ENCODE data around the gene PTK7.

The PTK7 gene

GRCh38 chr6:43143235-43144128, 67.4 kb downstream of the PTK7 start:
- Histone ChIP-seq H3K27ac (ENCODE audit: low read length) (no peak overlapping the region), H3K4me3 (ENCODE audit: low read length) (no peak overlapping the region), H3K9ac (ENCODE audit: low read depth, low read length) (peak overlapping the region; percentile 57; the same call in 1 of the 2 replicates), H3K36me3 (ENCODE audit: insufficient read depth, low read depth, low read length) (peaks cover 55% of the 10 kb centered on the region), H3K9me3 (ENCODE audit: insufficient read depth, low read depth, low read length) (no peaks in the 10 kb centered on the region), H3K27me3 (ENCODE audit: insufficient read depth, low read length) (no peaks in the 10 kb centered on the region), H3K4me1 (ENCODE audit: insufficient read depth, low read length) (peaks cover 6% of the 10 kb centered on the region)

- Histone ChIP-seq H3K4me1 (ENCODE audit: insufficient read depth, low read length) (peaks cover 6% of the 10 kb centered on the region), H3K9me3 (ENCODE audit: insufficient read depth, low read depth, low read length) (no peaks in the 10 kb centered on the region), H3K27me3 (ENCODE audit: insufficient read depth, low read length) (no peaks in the 10 kb centered on the region), H3K9ac (ENCODE audit: low read depth, low read length) (no peak overlapping the region), H3K4me3 (ENCODE audit: low read length) (no peak overlapping the region), H3K27ac (ENCODE audit: low read length) (no peak overlapping the region), H3K36me3 (ENCODE audit: insufficient read depth, low read depth, low read length) (peaks cover 53% of the 10 kb centered on the region)
Measured at GRCh38 chr6:43144879-43145278, 68.8 kb downstream of the PTK7 start.

- H3K4me1 ChIP-seq (ENCODE audit: insufficient read depth, low read length): peaks cover 6% of the 10 kb centered on the region
- no peak overlapping the region for H3K4me3 ChIP-seq (ENCODE audit: low read length)
- H3K27me3 ChIP-seq (ENCODE audit: insufficient read depth, low read length): no peaks in the 10 kb centered on the region
- H3K36me3 ChIP-seq (ENCODE audit: insufficient read depth, low read depth, low read length): peaks cover 53% of the 10 kb centered on the region
- no peak overlapping the region for H3K9ac ChIP-seq (ENCODE audit: low read depth, low read length)
- H3K9me3 ChIP-seq (ENCODE audit: insufficient read depth, low read depth, low read length): no peaks in the 10 kb centered on the region
- no peak overlapping the region for H3K27ac ChIP-seq (ENCODE audit: low read length)
Measured at GRCh38 chr6:43146261-43146660, 70.1 kb downstream of the PTK7 start.

- Histone ChIP-seq H3K9me3 (ENCODE audit: insufficient read depth, low read depth, low read length) (no peaks in the 10 kb centered on the region), H3K4me1 (ENCODE audit: insufficient read depth, low read length) (peaks cover 6% of the 10 kb centered on the region), H3K27ac (ENCODE audit: low read length) (no peak overlapping the region), H3K36me3 (ENCODE audit: insufficient read depth, low read depth, low read length) (peaks cover 48% of the 10 kb centered on the region), H3K9ac (ENCODE audit: low read depth, low read length) (no peak overlapping the region), H3K27me3 (ENCODE audit: insufficient read depth, low read length) (no peaks in the 10 kb centered on the region), H3K4me3 (ENCODE audit: low read length) (no peak overlapping the region)
Measured at GRCh38 chr6:43146709-43147688, 70.9 kb downstream of the PTK7 start.

- H3K27me3 ChIP-seq (ENCODE audit: insufficient read depth, low read length): no peaks in the 10 kb centered on the region
- no peak overlapping the region for H3K27ac ChIP-seq (ENCODE audit: low read length)
- no peak overlapping the region for H3K9ac ChIP-seq (ENCODE audit: low read depth, low read length)
- peaks cover 4% of the 10 kb centered on the region for H3K4me1 ChIP-seq (ENCODE audit: insufficient read depth, low read length)
- H3K4me3 ChIP-seq (ENCODE audit: low read length): no peak overlapping the region
- H3K36me3 ChIP-seq (ENCODE audit: insufficient read depth, low read depth, low read length): peaks cover 48% of the 10 kb centered on the region
- H3K9me3 ChIP-seq (ENCODE audit: insufficient read depth, low read depth, low read length): no peaks in the 10 kb centered on the region
Measured at GRCh38 chr6:43147691-43148477, 71.8 kb downstream of the PTK7 start.

- no peaks in the 10 kb centered on the region for H3K27me3 ChIP-seq (ENCODE audit: insufficient read depth, low read length)
- no peak overlapping the region for H3K27ac ChIP-seq (ENCODE audit: low read length)
- H3K4me3 ChIP-seq (ENCODE audit: low read length): no peak overlapping the region
- H3K9me3 ChIP-seq (ENCODE audit: insufficient read depth, low read depth, low read length): no peaks in the 10 kb centered on the region
- no peak overlapping the region for H3K9ac ChIP-seq (ENCODE audit: low read depth, low read length)
- H3K4me1 ChIP-seq (ENCODE audit: insufficient read depth, low read length): no peaks in the 10 kb centered on the region
- peaks cover 41% of the 10 kb centered on the region for H3K36me3 ChIP-seq (ENCODE audit: insufficient read depth, low read depth, low read length)
Measured at GRCh38 chr6:43149265-43149664, 73.2 kb downstream of the PTK7 start.

- peaks cover 33% of the 10 kb centered on the region for H3K36me3 ChIP-seq (ENCODE audit: insufficient read depth, low read depth, low read length)
Measured at GRCh38 chr6:43150051-43150751, 74.1 kb downstream of the PTK7 start.

GRCh38 chr6:43159599-43159998, 83.5 kb downstream of the PTK7 start:
- Histone ChIP-seq H3K9me3 (ENCODE audit: insufficient read depth, low read depth, low read length) (no peaks in the 10 kb centered on the region), H3K36me3 (ENCODE audit: insufficient read depth, low read depth, low read length) (peaks cover 21% of the 10 kb centered on the region; the same call in 1 of the 2 replicates), H3K4me1 (ENCODE audit: insufficient read depth, low read length) (no peaks in the 10 kb centered on the region), H3K27me3 (ENCODE audit: insufficient read depth, low read length) (no peaks in the 10 kb centered on the region), H3K27ac (ENCODE audit: low read length) (no peak overlapping the region), H3K9ac (ENCODE audit: low read depth, low read length) (no peak overlapping the region), H3K4me3 (ENCODE audit: low read length) (no peak overlapping the region)

More at GRCh38 chr6:43150051-43150751, 74.1 kb downstream of the PTK7 start:
- Histone ChIP-seq H3K4me3 (ENCODE audit: low read length) (no peak overlapping the region), H3K4me1 (ENCODE audit: insufficient read depth, low read length) (no peaks in the 10 kb centered on the region), H3K9me3 (ENCODE audit: insufficient read depth, low read depth, low read length) (no peaks in the 10 kb centered on the region), H3K27ac (ENCODE audit: low read length) (no peak overlapping the region), H3K27me3 (ENCODE audit: insufficient read depth, low read length) (no peaks in the 10 kb centered on the region), H3K9ac (ENCODE audit: low read depth, low read length) (no peak overlapping the region)

GRCh38 chr6:43163899-43164298, 87.8 kb downstream of the PTK7 start:
- H3K4me3 ChIP-seq (ENCODE audit: low read length): no peak overlapping the region
- no peak overlapping the region for H3K27ac ChIP-seq (ENCODE audit: low read length)
- no peaks in the 10 kb centered on the region for H3K4me1 ChIP-seq (ENCODE audit: insufficient read depth, low read length)
- no peak overlapping the region for H3K9ac ChIP-seq (ENCODE audit: low read depth, low read length)
- H3K36me3 ChIP-seq (ENCODE audit: insufficient read depth, low read depth, low read length): peaks cover 21% of the 10 kb centered on the region; the same call in 1 of the 2 replicates
- H3K27me3 ChIP-seq (ENCODE audit: insufficient read depth, low read length): no peaks in the 10 kb centered on the region
- no peaks in the 10 kb centered on the region for H3K9me3 ChIP-seq (ENCODE audit: insufficient read depth, low read depth, low read length)

GRCh38 chr6:43170417-43170930, 94.4 kb downstream of the PTK7 start:
- peak overlapping the region; percentile 91 for H3K4me3 ChIP-seq (ENCODE audit: low read length)
- H3K4me1 ChIP-seq (ENCODE audit: insufficient read depth, low read length): peaks cover 19% of the 10 kb centered on the region
- H3K36me3 ChIP-seq (ENCODE audit: insufficient read depth, low read depth, low read length): peaks cover 16% of the 10 kb centered on the region
- H3K27ac ChIP-seq (ENCODE audit: low read length): peak overlapping the region; percentile 98
- no peaks in the 10 kb centered on the region for H3K9me3 ChIP-seq (ENCODE audit: insufficient read depth, low read depth, low read length)
- H3K27me3 ChIP-seq (ENCODE audit: insufficient read depth, low read length): peaks cover 10% of the 10 kb centered on the region; the same call in 1 of the 2 replicates
- H3K9ac ChIP-seq (ENCODE audit: low read depth, low read length): peak overlapping the region; percentile 99

All from iPS-20b (cell line).